ENCODE results near the gene HOXA3.

The HOXA3 gene

GRCh38 chr7:27111042-27111750 lies 41.2 kb downstream of the HOXA3 start:
- DNase-seq = no peak

- DNase-seq = no peak
These were observed 42.0 kb downstream of the HOXA3 start for GRCh38 chr7:27110186-27111031.

GRCh38 chr7:27109466-27110185 lies 42.8 kb downstream of the HOXA3 start:
- DNase-seq = no peak

GRCh38 chr7:27108390-27109127 lies 43.8 kb downstream of the HOXA3 start:
- no peak for DNase-seq

- no peak for DNase-seq
These were observed 44.7 kb downstream of the HOXA3 start for GRCh38 chr7:27107391-27108381.

- DNase-seq = no peak
These were observed 45.5 kb downstream of the HOXA3 start for GRCh38 chr7:27106901-27107240.

- DNase-seq = no peak
These were observed 46.0 kb downstream of the HOXA3 start for GRCh38 chr7:27106181-27106900.

- DNase-seq = no peak
These were observed 46.9 kb downstream of the HOXA3 start for GRCh38 chr7:27105301-27106031.

- DNase-seq = no peak
These were observed 47.9 kb downstream of the HOXA3 start for GRCh38 chr7:27104341-27105058.

- DNase-seq = no peak
These were observed 48.7 kb downstream of the HOXA3 start for GRCh38 chr7:27103489-27104226.

- DNase-seq = no peak
These were observed 49.6 kb downstream of the HOXA3 start, which contains the start of gene HOXA2 for GRCh38 chr7:27102581-27103442. TSS of gene HOXA2 (minus strand) at chr7:27102683. CDS start at chr7:27102500, 183 bp downstream.

- DNase-seq = no peak
These were observed 50.3 kb downstream of the HOXA3 start for GRCh38 chr7:27101957-27102580.

- DNase-seq = no peak
These were observed 51.0 kb downstream of the HOXA3 start for GRCh38 chr7:27101171-27101956.

GRCh38 chr7:27100694-27101170 lies 51.7 kb downstream of the HOXA3 start:
- no peak for DNase-seq

- DNase-seq = no peak
These were observed 52.7 kb downstream of the HOXA3 start for GRCh38 chr7:27099453-27100370.

Measured in DMS79 treated with DMSO at 0.1 percent for 48 hours (cell line).